Erythroblast (primary cell): Measurements from ENCODE around the gene RPH3AL.

Experiments used
- GATA1 ChIP-seq: IDR thresholded peaks from 2 replicates; pipeline ENCODE4 v1.6.1; 2011; ENCODE audit warnings: low read depth, mild to moderate bottlenecking, control low read depth, low read length, moderate library complexity
- POLR2A ChIP-seq: IDR thresholded peaks from 2 replicates; pipeline ENCODE4 v1.6.1; 2011; ENCODE audit warnings: mild to moderate bottlenecking, low read length

DNA sequence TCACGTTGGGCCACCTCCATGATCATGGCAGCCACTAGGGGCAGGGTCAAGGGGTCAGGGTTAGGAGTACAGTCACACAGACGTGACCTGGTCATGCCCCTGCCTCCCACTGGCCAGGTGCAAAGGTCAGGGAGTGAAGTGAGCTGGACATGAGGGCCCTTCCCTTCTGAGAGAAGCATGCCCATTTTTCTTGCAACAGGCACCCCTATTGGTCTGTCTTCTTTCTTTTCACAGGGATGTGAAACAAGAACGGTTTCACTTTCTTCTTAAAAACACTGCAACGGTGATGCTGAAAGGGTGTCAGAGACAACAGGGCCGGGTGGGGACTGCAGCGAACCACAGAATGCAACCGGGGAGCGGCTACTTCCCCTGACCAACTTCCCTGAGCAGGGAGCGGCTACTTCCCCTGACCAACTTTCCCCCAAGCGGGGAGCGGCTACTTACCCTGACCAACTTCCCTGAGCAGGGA, 119.1 kb downstream of the RPH3AL start:
- TF ChIP-seq POLR2A (no peak), GATA1 (no peak)
